ENCODE measurements around the gene SEC24B.
A peak's percentile ranks its signal among the peaks of the same experiment; 100 is the strongest.

The SEC24B gene

GRCh38 chr4:109433205-109434006 is at the start of gene SEC24B:
Gene SEC24B, plus strand, starts transcription at chr4:109433815. Its CDS starts 55 bp downstream, at chr4:109433870.
- peak; percentile 89 for DNase-seq

- DNase-seq, result no peak
Observed at GRCh38 chr4:109383823-109384222, 49.8 kb upstream of the SEC24B start.

GRCh38 chr4:109385260-109385659 is 48.4 kb upstream of the SEC24B start:
- DNase-seq, result no peak

- DNase-seq, result peak; percentile 62
Observed at GRCh38 chr4:109389369-109390114, 44.1 kb upstream of the SEC24B start.

- DNase-seq, result no peak
Observed at GRCh38 chr4:109390115-109390768, 43.4 kb upstream of the SEC24B start.

GRCh38 chr4:109395694-109396093 is 37.9 kb upstream of the SEC24B start:
- DNase-seq, result no peak

- no peak for DNase-seq
Observed at GRCh38 chr4:109398928-109399327, 34.7 kb upstream of the SEC24B start.

GRCh38 chr4:109406337-109406931 is 27.2 kb upstream of the SEC24B start:
- DNase-seq, result no peak

GRCh38 chr4:109407027-109407737 is 26.4 kb upstream of the SEC24B start:
- DNase-seq, result no peak

GRCh38 chr4:109408711-109409110 is 24.9 kb upstream of the SEC24B start:
- DNase-seq, result peak; percentile 80

GRCh38 chr4:109410226-109410625 is 23.4 kb upstream of the SEC24B start:
- DNase-seq, result no peak

- peak; percentile 82 for DNase-seq
Observed at GRCh38 chr4:109410776-109411175, 22.8 kb upstream of the SEC24B start.

GRCh38 chr4:109411964-109412363 is 21.7 kb upstream of the SEC24B start:
- DNase-seq, result no peak

GRCh38 chr4:109412776-109413175 is 20.8 kb upstream of the SEC24B start:
- no peak for DNase-seq

- DNase-seq, result no peak
Observed at GRCh38 chr4:109414938-109415337, 18.7 kb upstream of the SEC24B start.

- DNase-seq, result no peak
Observed at GRCh38 chr4:109418588-109418987, 15.0 kb upstream of the SEC24B start.

GRCh38 chr4:109419679-109420078 is 13.9 kb upstream of the SEC24B start:
- peak; percentile 81 for DNase-seq

GRCh38 chr4:109424093-109424841 is 9.3 kb upstream of the SEC24B start:
- peak; percentile 77 for DNase-seq

GRCh38 chr4:109425405-109425804 is 8.2 kb upstream of the SEC24B start:
- no peak for DNase-seq

GRCh38 chr4:109429545-109429944 is 4.1 kb upstream of the SEC24B start:
- DNase-seq, result no peak

- no peak for DNase-seq
Observed at GRCh38 chr4:109432203-109432602, 1.4 kb upstream of the SEC24B start.

- peak; percentile 70 for DNase-seq
Observed at GRCh38 chr4:109432696-109433095, 919 bp upstream of the SEC24B start.
